Left lung (tissue), 10 donors: Measurements from ENCODE around the gene CHST13. TPM values are rescaled to one million over a fixed set of nuclear protein-coding genes. Genes with fewer than 3 reads are reported as not detected.

ENCODE experiments used
- ATAC-seq: fragments of 200-7000 bp; cut with Tn5 transposase; one replicate; pipeline ENCODE4 v1.9.1; 2020; ENCODE audit warnings: moderate library complexity
- DNase-seq, 4 donors: peaks; one replicate each; pipeline ENCODE4 v3.0.0-alpha.2; 2013 to 2020
- H3K27ac ChIP-seq, 2 donors: fragments of 200-600 bp; sonication (generic) in 1 of 2; one replicate each; pipeline versions ENCODE4 v1.5.0 to v1.8.0; 2020 to 2021
- H3K27me3 ChIP-seq, 2 donors: fragments of 200-600 bp; sonication (generic) in 1 of 2; one replicate each; pipeline versions ENCODE4 v1.5.0 to v1.8.0; 2020 to 2021
- H3K36me3 ChIP-seq, 2 donors: fragments of 200-600 bp; sonication (generic) in 1 of 2; one replicate each; pipeline versions ENCODE4 v1.5.0 to v1.8.0; 2020 to 2021
- H3K4me1 ChIP-seq, 2 donors: fragments of 200-600 bp; one replicate each; pipeline ENCODE4 v1.8.0; 2021
- H3K4me3 ChIP-seq, 2 donors: fragments of 200-600 bp; sonication (generic) in 1 of 2; one replicate each; pipeline versions ENCODE4 v1.5.0 to v1.8.0; 2020 to 2021; ENCODE audit warnings: mild to moderate bottlenecking in 1 of 2
- H3K9me3 ChIP-seq, 2 donors: fragments of 200-600 bp; sonication (generic) in 1 of 2; one replicate each; pipeline versions ENCODE4 v1.5.0 to v1.8.0; 2020 to 2021
- CTCF ChIP-seq, 2 donors: fragments of 200-600 bp; sonication (generic) in 1 of 2; IDR thresholded peaks; one replicate each; pipeline versions ENCODE4 v1.5.0 to v1.8.0; 2021; ENCODE audit warnings: antibody characterized with exemption in 2 of 2
- intact Hi-C, 2 donors: fragments of 100-400 bp; cut with DNase I; formaldehyde crosslinking; loops; one replicate each; pipeline versions ENCODE4 v1.11.2 to v1.14.2; 2022
- polyA plus RNA-seq, 6 donors: library from polyadenylated mRNA; unstranded; fragments of 120-200 nt; gene quantifications; one replicate each; pipeline ENCODE4 v1.2.1, GENCODE V29; 2013; ENCODE audit not compliant: insufficient read length in 6 of 6
- total RNA-seq, 2 donors: library from RNA; stranded (reverse); fragmentation: NEBNext Ultra II Directional; extraction: Animal tissue kit (Norgen Biotek cat#: 25700); gene quantifications; one replicate each; pipeline ENCODE4 v1.2.1, GENCODE V29; 2021
- donor health status: DM: no; HTN: yes; CAD: no.
- donor health status: DM: no; HTN: no; CAD: no.

Gene CHST13
- total and polyA plus RNA-seq, 8 donors = 0.11 to 3.0 (median 0.24) TPM

- H3K27me3 ChIP-seq = no peaks in the 10 kb centered on the region
- no peak overlapping the region for H3K4me3 ChIP-seq
- peak in 1 of 4 donors; percentile 34 for DNase-seq
- no peak for ATAC-seq
- no peaks in the 10 kb centered on the region for H3K36me3 ChIP-seq
- peaks cover 0 to 12% of the 10 kb centered on the region in 2 donors for H3K4me1 ChIP-seq
- intact Hi-C loops = no loop called here
- H3K9me3 ChIP-seq = no peaks in the 10 kb centered on the region
- H3K27ac ChIP-seq = no peak overlapping the region
- TF ChIP-seq CTCF (IDR thresholded peaks at IDR 0.05) = no peak
Observed at GRCh38 chr3:126494204-126494969, 29.6 kb upstream of the CHST13 start.

GRCh38 chr3:126494970-126495230, 29.1 kb upstream of the CHST13 start:
- Histone ChIP-seq H3K36me3 (no peaks in the 10 kb centered on the region), H3K9me3 (no peaks in the 10 kb centered on the region), H3K4me3 (no peak overlapping the region), H3K27me3 (no peaks in the 10 kb centered on the region), H3K4me1 (peaks cover 0 to 12% of the 10 kb centered on the region in 2 donors), H3K27ac (no peak overlapping the region)
- DNase-seq (peak in 1 of 4 donors; percentile 26), ATAC-seq (no peak)
- intact Hi-C loops = no loop called here
- no peak for TF ChIP-seq CTCF (IDR thresholded peaks at IDR 0.05)

- ATAC-seq (no peak), DNase-seq (peak in 1 of 4 donors; percentile 65)
- H3K36me3 ChIP-seq = no peaks in the 10 kb centered on the region
- H3K27ac ChIP-seq = no peak overlapping the region
- no peak for TF ChIP-seq CTCF (IDR thresholded peaks at IDR 0.05)
- H3K9me3 ChIP-seq = no peaks in the 10 kb centered on the region
- no peak overlapping the region for H3K4me3 ChIP-seq
- peaks cover 0 to 11% of the 10 kb centered on the region in 2 donors for H3K4me1 ChIP-seq
- intact Hi-C loops = no loop called here
- no peaks in the 10 kb centered on the region for H3K27me3 ChIP-seq
Observed at GRCh38 chr3:126495786-126496185, 28.2 kb upstream of the CHST13 start.

- intact Hi-C loops = no loop called here
- no peaks in the 10 kb centered on the region for H3K36me3 ChIP-seq
- no peak overlapping the region for H3K27ac ChIP-seq
- peak in 1 of 4 donors; percentile 72 for DNase-seq
- no peak for TF ChIP-seq CTCF (IDR thresholded peaks at IDR 0.05)
- no peak for ATAC-seq
- H3K9me3 ChIP-seq = no peaks in the 10 kb centered on the region
- peaks cover 0 to 4% of the 10 kb centered on the region in 2 donors for H3K4me1 ChIP-seq
- H3K27me3 ChIP-seq = no peaks in the 10 kb centered on the region
- no peak overlapping the region for H3K4me3 ChIP-seq
Observed at GRCh38 chr3:126496894-126497850, 26.8 kb upstream of the CHST13 start.

- intact Hi-C loops = no loop called here
- H3K4me3 ChIP-seq = no peak overlapping the region
- ATAC-seq = no peak
- no peaks in the 10 kb centered on the region for H3K27me3 ChIP-seq
- no peaks in the 10 kb centered on the region for H3K36me3 ChIP-seq
- DNase-seq = peak in 1 of 4 donors; percentile 54
- no peak for TF ChIP-seq CTCF (IDR thresholded peaks at IDR 0.05)
- H3K27ac ChIP-seq = no peak overlapping the region
- peaks cover 0 to 4% of the 10 kb centered on the region in 2 donors for H3K4me1 ChIP-seq
- H3K9me3 ChIP-seq = no peaks in the 10 kb centered on the region
Observed at GRCh38 chr3:126497956-126498355, 26.0 kb upstream of the CHST13 start.
